SK-N-SH treated with all-trans-retinoic acid at 6 μM for 48 hours (cell line): ENCODE measurements around the gene BMP4.

Source experiments
- OSR1 ChIP-seq: fragments of 250-450 bp; sonication (Bioruptor Pico); IDR thresholded peaks from 2 replicates; pipeline ENCODE4 v1.8.0; 2022; ENCODE audit warnings: moderate library complexity, mild to moderate bottlenecking, inconsistent platforms
- TOX ChIP-seq: fragments of 250-450 bp; sonication (Bioruptor Pico); IDR thresholded peaks from 2 replicates; pipeline ENCODE4 v1.8.0; 2021; ENCODE audit warnings: mild to moderate bottlenecking, moderate library complexity, borderline replicate concordance
- ZFP30 ChIP-seq: fragments of 450-650 bp; formaldehyde crosslinking; IDR thresholded peaks from 2 replicates; pipeline ENCODE4 v1.5.0; 2022; ENCODE audit warnings: mild to moderate bottlenecking, moderate library complexity

DNA sequence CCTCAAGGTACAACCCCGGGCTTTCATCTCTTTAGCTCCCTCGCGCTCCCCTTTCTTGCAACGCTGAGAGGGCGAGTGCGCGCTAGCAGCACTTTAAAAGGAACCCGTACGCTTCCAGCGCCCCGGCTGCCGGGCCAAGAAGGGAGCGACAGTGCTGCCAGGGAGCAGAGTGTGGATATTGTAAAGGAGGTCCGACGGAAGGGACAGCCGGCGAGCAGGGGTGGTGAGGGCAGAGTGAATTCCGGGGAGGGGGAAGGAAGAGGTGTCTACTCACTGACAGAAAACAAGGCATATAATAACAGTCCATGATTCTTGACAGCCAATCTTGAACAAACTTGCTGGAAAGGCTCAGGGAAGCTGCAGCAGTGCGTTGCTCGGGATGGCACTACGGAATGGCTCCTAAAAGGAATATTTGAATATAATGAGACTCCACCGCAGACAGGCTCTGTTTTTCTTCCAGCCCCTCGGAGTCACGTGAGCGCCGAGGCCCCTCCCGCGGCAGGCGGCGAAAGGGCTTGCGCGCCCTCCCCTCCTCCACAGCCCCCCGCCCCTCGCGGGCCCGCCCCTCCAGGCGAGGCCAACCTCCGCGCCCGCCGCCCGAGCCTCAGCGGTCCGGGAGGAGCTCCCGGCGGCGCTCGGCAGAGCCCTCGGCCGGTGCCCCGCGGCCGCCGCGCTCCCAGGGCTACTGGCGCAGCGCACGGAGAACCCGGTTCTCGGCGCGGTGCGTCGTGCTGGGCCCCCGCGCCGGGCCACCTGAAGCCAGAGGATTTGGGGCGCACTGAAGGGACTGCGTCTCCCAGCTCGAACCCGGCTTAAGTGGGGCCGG lies 3.4 kb downstream of the BMP4 start:
- TF ChIP-seq ZFP30 (CRISPR knock-in tag) (no peak), TOX (no peak), OSR1 (CRISPR knock-in tag) (no peak)
